ENCODE data around the gene PTPRO.

The PTPRO gene

GRCh38 chr12:15355766-15356165 is 33.5 kb downstream of the PTPRO start:
- no peak for DNase-seq

- no peak for DNase-seq
These were observed 34.6 kb downstream of the PTPRO start for GRCh38 chr12:15356951-15357364.

- DNase-seq, result no peak
These were observed 42.2 kb downstream of the PTPRO start for GRCh38 chr12:15364221-15365160.

GRCh38 chr12:15368812-15369211 is 46.5 kb downstream of the PTPRO start:
- DNase-seq, result no peak

GRCh38 chr12:15372352-15372751 is 50.0 kb downstream of the PTPRO start:
- no peak for DNase-seq

GRCh38 chr12:15387772-15388171 is 65.5 kb downstream of the PTPRO start:
- no peak for DNase-seq

- DNase-seq, result no peak
These were observed 67.3 kb downstream of the PTPRO start for GRCh38 chr12:15389561-15389960.

GRCh38 chr12:15393037-15393436 is 70.7 kb downstream of the PTPRO start:
- DNase-seq, result no peak

GRCh38 chr12:15393995-15394394 is 71.7 kb downstream of the PTPRO start:
- no peak for DNase-seq

- DNase-seq, result no peak
These were observed 82.2 kb downstream of the PTPRO start for GRCh38 chr12:15404485-15404884.

GRCh38 chr12:15405606-15406005 is 83.3 kb downstream of the PTPRO start:
- DNase-seq, result no peak

- no peak for DNase-seq
These were observed 84.7 kb downstream of the PTPRO start for GRCh38 chr12:15407025-15407424.

GRCh38 chr12:15411842-15412241 is 89.5 kb downstream of the PTPRO start:
- DNase-seq, result no peak

GRCh38 chr12:15417691-15418090 is 95.4 kb downstream of the PTPRO start:
- DNase-seq, result no peak

- DNase-seq, result no peak
These were observed 101.3 kb downstream of the PTPRO start for GRCh38 chr12:15423629-15424028.

- DNase-seq, result no peak
These were observed 105.6 kb downstream of the PTPRO start for GRCh38 chr12:15427913-15428312.

- DNase-seq, result no peak
These were observed 106.3 kb downstream of the PTPRO start for GRCh38 chr12:15428632-15429031.

- DNase-seq, result no peak
These were observed 107.0 kb downstream of the PTPRO start for GRCh38 chr12:15429262-15429661.

- DNase-seq, result no peak
These were observed 113.3 kb downstream of the PTPRO start for GRCh38 chr12:15435597-15435996.

- no peak for DNase-seq
These were observed 117.2 kb downstream of the PTPRO start for GRCh38 chr12:15439459-15439858.

GRCh38 chr12:15443050-15443449 is 120.7 kb downstream of the PTPRO start:
- DNase-seq, result no peak

- DNase-seq, result no peak
These were observed 121.3 kb downstream of the PTPRO start for GRCh38 chr12:15443611-15444010.

- DNase-seq, result no peak
These were observed 122.2 kb downstream of the PTPRO start for GRCh38 chr12:15444523-15444922.

GRCh38 chr12:15446807-15447206 is 124.5 kb downstream of the PTPRO start:
- DNase-seq, result no peak

Measured in C1 segment of cervical spinal cord (tissue), 14 donors.